ENCODE results near the gene ABCG2.

Gene ABCG2

DNA sequence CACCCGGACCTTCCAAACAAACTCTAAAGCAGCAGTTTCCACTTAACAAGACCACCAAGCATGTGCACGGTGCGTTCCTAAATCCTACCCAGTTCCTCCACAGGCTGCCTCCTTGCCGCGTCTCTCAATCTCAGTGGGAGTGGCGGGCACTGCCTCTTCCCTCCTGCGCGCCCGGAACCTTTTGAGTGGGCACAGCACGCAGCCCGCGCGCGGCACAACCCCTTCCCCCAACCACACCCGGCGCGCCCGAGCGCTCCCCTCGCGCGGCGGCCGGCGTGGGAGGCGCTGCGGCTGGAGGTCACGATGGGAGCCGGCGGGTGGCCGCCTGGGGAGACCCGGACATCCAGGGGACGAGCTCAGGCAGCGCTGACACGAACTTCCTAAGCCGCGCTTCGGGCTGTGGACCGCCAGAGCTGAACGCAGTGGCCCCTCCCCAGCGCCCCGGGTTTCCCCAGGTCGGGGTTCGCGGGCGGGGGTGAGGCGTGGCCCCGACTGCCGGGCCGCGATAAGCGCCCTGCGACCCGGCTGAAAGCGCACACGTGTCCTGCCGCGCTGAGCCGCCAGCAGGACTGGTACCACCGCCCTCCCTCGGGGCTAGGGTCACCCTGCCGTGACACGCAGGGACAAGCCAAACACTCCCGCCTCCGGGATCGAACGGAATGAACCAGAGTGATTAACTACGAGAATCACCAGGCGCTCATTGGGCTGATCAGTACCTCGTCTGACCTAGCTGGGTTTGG is at the start of gene ABCG2:
Gene ABCG2, minus strand, starts transcription at position 151 of the 740 bp plus-strand sequence. CDS start 18,644 bp downstream, outside the sequence.
- no peak for DNase-seq (ENCODE audit: low spot score)

DNA sequence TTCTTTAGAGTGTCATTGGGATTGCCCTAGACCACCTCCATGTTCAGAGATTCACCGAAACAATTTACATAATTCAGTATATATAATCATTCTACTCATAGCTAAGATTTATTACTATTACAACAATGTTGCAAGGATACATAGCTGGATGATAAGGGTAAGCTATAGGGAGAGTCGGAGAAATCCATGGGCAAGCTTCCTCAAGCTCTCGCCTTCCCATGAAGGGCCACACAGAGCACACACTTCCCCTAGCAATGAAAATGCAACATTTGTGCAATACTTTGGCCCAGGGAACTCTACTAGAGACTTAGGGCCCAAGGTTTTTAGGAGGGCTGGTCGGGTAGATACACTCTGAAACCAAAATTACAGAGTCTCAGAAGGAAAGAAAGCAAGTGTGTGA is 49.7 kb upstream of the ABCG2 start:
- DNase-seq (ENCODE audit: low spot score) = no peak

DNA sequence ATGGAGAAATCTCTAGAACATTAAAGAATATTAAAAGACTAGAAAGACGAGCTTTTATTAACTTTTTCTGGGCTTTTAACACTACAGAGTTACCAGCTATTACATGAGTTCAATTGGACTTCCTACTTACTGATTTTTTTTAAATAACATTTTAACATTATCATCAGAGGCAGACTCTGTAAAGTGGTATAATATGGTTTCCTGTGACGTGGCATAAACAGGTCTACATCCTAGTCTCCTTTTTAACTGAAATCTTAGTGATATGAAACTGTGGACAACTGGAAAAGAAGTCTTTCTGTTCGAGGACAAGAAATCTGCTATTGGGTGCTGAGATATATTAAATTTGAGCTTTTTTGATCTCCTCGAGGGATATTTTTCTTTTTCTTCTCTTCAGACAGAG is 48.7 kb upstream of the ABCG2 start:
- DNase-seq (ENCODE audit: low spot score) = no peak

DNA sequence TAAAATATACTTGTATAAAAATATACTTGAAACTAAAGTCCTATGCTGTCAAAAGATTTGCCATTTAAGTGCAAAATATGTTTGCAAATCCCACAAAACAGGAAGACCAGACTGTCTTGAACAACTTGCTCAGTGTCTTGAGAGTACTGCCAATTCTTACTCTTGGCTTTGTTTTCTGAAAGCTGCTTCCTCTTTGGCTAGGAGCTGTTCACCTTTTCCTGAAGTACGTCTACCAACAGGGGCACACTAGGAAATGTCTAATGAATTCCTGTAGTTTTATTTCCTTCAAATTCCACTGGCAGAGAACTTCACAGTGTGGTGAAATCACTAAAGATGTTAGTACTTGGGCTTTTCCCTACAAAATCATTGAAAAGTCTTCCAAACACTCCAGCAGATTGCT is 46.4 kb upstream of the ABCG2 start:
- DNase-seq (ENCODE audit: low spot score) = peak; percentile 9

DNA sequence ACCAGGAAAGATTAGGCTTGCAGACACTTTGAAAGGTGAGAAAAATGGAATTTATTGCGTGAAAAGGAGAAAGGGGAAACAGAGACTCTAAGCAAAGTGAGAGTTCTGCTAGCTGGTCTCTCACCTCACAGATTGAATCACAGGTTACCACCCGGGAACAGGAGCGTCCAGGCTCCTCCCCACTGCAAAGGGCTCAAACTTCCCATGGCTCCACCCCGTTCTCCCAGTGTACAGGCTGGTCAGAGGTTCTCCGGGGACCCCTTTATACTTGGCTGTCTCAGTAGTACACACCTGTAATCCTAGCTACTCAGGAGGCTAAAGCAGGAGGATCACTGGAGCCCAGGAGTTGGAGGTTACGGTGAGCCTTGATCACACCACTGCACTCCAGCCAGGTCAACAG is 44.0 kb upstream of the ABCG2 start:
- no peak for DNase-seq (ENCODE audit: low spot score)

DNA sequence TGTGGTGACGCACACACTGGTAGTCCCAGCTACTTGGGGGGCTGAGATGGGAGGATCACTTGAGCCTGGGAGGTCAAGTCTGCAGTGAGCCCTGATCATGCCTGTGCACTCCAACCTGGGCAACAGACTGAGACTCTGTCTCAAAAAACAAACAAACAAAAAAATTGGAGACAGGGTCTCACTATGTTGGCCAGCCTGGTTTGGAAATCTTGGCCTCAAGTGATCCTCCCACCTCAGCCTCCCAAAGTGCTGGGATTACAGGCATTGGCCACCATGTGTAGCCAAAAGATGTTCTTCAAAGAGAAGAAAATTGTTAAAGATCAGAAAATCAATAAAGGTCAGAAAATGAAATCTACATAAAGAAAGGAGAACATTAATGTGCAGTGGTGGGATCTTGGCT is 41.7 kb upstream of the ABCG2 start:
- DNase-seq (ENCODE audit: low spot score) = no peak

DNA sequence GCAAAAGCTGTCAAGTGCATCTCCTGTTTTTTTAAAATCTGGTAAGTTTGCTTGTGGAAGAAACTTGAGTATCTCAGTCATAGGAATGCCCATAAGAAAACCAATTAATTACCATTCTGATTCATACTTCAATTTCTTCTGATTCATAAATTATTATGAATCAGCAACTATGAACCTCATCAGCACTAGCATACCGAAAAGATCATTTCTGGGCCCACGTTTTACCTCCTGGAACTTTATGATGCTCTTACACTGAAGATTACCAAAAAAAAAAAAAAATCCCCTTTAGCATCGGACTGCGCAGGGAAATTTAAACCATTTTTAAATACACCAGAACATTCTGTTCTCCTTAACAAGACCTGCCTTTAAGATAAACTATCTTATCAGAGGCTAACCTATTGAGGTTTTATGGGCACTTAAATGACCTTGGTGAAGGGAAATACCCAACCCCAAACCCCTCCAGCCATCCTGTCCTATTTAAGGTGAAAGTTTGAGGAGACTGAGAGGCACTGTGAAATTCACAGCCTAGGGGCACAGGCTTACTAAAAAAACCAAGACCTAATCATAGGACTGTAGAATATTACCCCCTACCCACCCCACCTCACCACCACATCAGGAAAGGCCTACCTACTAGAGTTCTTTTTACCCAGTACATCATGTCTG is 38.2 kb upstream of the ABCG2 start:
- no peak for DNase-seq (ENCODE audit: low spot score)

DNA sequence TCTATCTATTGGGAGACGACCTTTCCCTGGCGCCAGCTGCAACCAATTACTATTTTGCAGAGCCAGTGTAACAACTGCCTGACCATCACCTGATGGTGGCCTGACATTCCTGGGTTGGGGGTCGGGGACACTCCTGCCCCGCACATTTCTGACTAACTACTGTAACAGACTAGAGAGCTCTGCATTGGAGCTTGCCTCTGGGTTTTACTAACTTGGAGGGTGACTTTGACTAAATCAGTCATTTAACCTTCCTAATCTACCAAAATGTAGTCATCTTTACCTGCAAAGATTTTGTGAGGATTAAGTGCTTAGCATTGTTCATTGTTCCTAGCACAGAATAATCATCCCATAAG is 37.5 kb upstream of the ABCG2 start:
- DNase-seq (ENCODE audit: low spot score) = no peak

DNA sequence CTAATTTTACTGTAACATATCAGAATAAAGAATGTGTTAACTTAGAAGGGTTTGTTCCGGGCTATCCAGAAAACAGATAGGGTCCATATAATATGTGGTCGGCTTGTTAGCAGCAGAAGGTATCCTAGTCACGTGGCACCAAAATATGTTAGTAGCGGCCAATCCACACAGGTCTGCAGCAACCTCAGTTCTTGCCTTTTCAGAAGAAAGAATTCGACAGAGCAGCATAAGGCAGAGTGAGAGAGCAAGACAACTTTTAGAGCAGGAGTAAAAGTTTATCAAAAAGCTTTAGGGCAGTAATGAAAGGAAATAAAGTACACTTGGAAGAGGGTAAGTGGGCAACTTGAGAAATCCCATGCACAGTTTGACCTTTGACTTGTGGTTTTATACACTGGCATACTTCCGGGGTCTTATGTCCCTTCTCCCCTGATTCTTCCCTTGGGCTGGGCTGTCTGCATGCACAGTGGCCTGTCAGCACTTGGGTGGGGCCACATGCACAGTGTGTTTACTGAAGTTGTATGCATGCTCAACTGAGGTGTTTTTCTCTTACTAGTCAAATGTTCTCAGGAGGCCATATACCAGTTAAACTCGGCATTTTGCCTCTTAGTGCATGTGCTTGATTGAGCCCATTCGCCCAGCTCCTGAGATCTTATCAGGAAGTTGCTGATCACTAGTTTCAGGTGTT is 37.0 kb upstream of the ABCG2 start:
- no peak for DNase-seq (ENCODE audit: low spot score)

DNA sequence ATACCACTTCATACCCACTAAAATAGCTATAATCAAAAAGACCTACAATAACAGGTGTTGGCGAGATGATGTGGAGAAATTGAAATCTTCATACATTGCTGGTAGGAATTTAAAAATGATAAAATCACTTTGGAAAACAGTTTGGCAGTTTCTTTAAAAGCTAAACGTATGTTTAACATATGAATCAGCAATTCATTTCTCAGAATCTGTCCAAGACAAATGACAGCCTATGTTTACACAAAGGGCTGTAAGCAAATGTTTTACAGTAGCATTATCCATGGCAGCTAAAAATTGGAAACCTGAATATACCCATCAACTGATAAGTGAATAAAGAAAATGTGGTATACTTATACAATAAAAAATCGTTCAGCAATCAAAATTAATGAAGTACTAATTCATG is 33.0 kb upstream of the ABCG2 start:
- DNase-seq (ENCODE audit: low spot score) = no peak

DNA sequence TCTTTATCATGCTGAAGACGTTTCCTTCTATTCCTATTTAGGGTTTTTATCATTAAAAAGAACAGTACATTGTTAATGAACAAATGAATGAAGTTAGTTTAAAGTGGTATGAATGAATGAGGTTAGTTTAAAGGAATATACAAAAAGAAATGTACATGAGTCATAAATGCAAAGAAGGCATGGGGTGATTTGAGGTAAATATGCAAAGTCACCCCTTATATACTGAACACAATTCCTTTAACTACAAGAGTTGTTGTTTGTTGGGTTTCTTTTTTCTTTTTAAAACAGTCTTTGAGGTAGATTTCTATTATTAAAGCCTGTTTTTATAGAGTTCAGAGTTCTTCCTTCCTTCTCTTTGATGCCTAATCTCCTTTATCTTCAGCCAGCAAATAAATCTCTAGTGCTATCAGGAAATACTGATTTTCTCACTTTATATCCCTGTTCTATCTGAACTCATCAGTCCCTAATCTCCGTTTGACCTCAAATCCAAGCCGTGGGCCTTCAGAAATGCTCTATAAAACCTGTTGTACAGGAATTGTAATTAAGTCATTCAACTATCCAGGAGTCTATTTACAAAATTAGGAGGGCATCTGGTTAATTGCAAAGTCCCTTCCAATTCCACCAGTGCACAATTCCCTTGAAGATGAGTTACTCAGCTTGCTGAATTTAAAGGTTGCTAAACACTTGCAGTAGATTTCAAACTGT is 31.6 kb upstream of the ABCG2 start:
- no peak for DNase-seq (ENCODE audit: low spot score)

DNA sequence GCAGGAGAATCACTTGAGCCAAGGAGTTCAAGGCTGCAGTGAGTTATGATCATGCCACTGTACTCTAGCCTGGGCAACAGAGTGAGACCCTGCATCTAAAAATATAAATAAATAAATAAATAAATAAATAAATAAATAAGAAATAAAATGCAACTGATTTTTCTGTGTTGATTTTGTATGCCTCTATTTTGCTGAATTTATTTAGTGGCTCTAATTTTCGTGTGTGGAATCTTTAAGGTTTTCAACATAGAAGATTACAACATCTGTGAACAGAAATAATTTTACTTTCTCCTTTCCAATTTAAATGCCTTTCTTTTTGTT is 30.9 kb upstream of the ABCG2 start:
- DNase-seq (ENCODE audit: low spot score) = no peak

DNA sequence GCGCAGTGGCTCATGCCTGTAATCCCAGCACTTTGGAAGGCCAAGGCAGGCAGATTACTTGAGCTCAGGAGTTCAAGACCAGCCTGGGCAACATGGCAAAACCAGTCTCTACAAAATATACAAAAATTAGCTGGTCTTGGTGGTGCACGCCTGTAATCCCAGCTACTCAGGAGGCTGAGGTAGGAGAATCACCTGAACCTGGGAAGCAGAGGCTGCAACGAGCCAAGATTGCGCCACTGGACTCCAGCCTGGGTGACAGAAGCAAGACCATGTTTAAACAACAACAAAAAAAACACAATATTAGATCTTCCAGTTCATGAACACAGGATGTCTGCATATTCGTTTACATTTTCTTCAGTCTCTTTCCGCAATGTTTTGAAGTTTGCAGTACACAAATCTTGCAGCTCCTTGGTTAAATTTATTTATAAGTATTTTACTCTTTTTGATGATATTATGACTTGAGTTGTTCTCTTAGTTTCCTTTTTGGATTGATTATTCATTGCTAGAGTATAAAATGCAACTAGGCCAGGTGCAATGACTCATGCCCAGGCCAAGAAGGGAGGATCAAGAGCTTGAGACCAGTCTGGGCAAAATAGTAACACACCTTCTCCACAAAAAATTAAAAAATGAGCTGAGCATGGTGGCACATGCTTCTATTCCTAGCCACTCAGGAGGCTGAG is 30.4 kb upstream of the ABCG2 start:
- peak; percentile 20 for DNase-seq (ENCODE audit: low spot score)

DNA sequence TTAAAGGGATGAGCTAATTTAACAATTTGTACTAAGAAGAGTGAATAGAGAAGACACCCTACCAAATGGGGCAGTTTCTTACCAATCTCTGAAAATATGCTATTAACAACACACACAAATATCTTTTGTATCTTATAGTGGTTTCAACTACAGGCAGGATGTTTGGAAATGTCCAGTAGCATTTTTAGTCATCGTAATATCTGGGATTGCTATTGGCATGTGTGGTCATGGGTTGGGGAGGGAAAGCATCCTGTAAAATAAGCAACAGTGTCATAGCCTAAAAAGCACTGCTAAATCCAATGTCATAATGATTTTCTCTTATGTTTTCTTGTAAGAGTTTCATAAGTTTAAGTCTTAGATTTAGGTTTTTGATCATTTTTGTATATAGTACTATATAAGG is 29.3 kb upstream of the ABCG2 start:
- DNase-seq (ENCODE audit: low spot score) = no peak

DNA sequence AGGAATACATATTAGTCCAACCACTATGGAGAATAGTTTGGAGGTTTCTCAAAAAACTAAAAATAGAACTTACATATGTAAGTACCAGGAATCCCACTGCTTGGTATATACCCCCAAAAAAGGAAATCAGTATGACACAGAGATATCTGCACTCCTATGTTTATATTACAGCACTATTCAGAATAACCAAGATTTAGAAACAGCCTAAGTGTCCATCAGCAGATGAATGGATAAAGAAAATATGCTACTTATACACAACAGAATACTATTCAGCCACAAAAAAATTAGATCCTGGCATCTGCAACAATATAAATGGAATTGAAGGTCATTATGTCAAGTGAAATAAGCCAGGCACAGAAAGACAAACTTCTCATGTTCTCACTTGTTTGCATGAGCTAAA is 27.5 kb upstream of the ABCG2 start:
- no peak for DNase-seq (ENCODE audit: low spot score)

DNA sequence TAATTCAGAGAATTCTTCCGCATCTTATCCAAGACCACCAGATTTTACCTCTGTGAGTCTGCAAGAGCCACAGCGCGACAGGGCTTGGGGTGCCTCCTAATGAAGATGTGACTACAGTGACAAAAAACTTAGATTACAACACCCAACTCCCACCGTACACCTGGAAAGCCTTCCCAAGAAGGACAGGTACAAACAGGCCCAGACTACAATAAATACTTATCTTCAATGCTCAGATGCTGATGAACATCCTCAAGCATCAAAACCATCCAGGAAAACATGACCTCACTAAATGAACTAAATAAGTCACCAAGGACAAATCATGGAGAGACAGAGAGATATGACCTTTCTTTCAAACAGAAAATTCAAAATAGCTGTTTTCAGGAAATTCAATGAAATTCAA is 20.8 kb upstream of the ABCG2 start:
- DNase-seq (ENCODE audit: low spot score) = no peak

DNA sequence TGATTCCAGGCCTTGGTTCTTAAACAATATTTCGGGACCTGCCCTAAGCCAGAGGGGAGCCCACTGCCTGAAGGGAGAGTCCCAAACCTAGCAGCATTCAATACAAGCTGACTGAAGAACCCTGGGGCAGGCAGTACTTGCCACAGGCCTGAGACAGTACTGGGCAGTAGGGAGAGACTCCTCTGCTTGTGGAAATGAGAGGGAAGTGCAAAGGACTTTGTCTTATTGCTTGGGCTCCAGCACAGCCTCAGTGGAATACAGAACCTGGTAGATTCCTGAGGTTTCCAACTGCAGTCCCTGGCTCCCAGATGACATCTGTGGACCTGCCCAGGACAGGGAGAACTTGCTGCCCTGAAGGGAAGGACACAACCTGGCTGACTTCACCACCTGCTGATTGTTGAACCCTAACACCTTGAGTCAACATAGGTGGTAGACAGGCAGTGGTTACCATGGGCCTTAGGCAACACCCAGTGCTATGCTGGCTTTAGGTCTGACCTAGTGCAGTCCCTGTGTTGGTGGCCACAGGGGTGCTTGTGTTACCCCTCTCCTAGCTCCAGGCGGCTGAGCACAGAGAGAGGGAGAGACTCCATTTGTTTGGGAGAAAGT is 20.3 kb upstream of the ABCG2 start:
- peak; percentile 52 for DNase-seq (ENCODE audit: low spot score)

DNA sequence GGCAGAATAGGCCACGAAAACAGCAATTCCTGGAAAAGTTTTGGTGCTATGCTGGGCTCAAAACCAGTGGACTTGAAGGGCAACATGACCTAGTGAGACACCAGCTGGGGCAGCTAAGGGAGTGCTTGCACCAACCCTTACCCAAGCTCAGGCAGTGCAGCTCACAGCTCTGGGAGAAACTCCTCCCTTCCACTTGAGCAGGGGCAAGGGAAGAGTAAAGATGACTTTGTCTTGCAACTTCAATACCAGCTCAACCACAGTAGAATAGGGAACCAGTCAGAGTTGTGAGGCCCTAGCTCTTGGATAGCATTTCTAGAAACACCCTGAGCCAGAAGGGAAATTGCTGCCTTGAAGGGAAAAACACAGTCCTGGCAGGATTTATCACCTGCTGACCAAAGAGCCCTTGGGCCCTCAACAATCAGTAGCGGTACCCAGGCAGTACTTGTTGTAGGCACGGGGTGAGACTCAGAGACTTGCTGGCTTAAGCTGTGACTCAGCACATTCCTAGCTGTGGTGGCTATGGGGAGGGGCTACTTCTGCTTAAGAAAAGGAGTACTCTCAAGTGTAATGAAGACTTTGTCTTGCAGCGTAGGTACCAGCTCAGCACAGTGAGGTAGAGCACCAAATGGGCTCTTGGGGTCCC is 19.7 kb upstream of the ABCG2 start:
- peak; percentile 93 for DNase-seq (ENCODE audit: low spot score)

DNA sequence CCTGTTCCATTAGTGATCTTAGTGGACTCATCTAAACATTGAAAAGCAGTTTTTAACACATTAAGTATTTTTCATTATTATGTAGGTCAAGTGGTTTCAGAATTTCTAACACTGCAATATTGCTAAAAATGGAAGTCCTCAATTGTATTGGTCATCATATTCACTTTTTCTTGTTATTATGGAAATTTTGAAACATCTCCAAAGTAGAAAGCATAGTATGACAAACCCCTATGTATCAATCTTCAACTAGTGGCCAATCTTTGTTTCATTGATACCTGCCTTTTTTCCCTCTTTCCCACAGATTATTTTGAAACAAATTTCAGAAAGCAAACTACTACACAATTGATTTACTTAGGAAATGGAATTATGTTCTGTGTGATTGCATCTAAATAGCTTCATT is 14.5 kb upstream of the ABCG2 start:
- DNase-seq (ENCODE audit: low spot score) = no peak

DNA sequence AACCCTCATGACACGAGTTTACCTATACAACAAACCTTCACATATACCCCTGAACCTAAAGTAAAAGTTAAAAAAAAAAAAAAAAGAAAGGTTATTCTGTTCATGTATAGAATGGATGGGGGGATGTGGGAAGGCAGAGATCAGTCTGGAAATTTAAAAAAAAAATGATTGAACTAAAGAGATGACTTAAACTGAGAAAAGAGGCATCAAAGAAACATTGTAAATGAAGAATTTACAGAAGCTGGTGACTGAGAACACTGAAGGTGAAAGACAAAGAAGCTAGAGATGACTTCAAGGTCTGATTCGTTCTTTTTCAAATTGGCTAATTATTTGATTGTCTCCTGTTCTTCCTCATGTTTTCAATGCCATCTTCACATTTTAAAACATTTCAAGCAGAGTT is 12.8 kb upstream of the ABCG2 start:
- no peak for DNase-seq (ENCODE audit: low spot score)

DNA sequence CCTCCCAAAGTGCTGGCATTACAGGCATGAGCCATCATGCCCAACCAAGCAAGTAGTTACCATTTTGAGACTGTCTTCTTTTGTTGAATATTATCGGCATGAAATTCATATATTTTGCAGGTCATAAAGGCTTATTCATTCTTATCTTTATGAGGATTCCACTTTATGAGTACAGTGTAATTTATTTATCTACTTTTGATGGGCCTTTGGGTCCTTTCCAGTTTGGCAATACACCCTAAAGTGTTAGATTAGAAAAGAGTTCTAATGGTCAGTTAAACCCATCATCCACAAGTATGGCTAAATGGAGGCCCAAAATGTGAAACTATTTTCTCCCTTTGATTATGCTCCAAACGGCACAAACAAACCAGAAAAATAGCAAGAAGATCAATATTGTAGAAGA is 10.9 kb upstream of the ABCG2 start:
- no peak for DNase-seq (ENCODE audit: low spot score)

DNA sequence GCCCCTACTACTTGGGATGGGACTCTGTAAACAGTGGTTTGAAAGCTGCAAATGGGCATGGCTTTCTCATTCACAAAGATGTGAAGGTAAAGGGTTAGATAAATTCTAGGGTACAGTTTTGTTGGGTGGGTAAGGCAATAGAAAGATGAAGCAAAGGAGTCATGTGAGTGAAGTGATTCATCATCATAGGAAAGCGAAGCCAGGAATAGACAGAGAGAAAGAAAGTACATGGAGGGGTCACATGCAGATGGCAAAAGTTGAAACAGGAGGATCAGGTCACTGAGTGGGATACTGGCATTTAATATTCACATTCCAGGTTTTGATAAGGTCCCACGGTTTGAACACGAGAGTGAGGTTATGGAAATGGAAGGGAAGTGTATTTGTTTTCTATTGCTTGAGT is 8.2 kb upstream of the ABCG2 start:
- no peak for DNase-seq (ENCODE audit: low spot score)

All from kidney tubule cell (primary cell).